ENCODE measurements around the gene E2F7.
"Not testable (repeated sequence)": the region's sequence is repeated elsewhere in the genome, so short reads cannot be mapped to it uniquely, and the experiment has no call there.

The E2F7 gene, protein sequence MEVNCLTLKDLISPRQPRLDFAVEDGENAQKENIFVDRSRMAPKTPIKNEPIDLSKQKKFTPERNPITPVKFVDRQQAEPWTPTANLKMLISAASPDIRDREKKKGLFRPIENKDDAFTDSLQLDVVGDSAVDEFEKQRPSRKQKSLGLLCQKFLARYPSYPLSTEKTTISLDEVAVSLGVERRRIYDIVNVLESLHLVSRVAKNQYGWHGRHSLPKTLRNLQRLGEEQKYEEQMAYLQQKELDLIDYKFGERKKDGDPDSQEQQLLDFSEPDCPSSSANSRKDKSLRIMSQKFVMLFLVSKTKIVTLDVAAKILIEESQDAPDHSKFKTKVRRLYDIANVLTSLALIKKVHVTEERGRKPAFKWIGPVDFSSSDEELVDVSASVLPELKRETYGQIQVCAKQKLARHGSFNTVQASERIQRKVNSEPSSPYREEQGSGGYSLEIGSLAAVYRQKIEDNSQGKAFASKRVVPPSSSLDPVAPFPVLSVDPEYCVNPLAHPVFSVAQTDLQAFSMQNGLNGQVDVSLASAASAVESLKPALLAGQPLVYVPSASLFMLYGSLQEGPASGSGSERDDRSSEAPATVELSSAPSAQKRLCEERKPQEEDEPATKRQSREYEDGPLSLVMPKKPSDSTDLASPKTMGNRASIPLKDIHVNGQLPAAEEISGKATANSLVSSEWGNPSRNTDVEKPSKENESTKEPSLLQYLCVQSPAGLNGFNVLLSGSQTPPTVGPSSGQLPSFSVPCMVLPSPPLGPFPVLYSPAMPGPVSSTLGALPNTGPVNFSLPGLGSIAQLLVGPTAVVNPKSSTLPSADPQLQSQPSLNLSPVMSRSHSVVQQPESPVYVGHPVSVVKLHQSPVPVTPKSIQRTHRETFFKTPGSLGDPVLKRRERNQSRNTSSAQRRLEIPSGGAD

DNA sequence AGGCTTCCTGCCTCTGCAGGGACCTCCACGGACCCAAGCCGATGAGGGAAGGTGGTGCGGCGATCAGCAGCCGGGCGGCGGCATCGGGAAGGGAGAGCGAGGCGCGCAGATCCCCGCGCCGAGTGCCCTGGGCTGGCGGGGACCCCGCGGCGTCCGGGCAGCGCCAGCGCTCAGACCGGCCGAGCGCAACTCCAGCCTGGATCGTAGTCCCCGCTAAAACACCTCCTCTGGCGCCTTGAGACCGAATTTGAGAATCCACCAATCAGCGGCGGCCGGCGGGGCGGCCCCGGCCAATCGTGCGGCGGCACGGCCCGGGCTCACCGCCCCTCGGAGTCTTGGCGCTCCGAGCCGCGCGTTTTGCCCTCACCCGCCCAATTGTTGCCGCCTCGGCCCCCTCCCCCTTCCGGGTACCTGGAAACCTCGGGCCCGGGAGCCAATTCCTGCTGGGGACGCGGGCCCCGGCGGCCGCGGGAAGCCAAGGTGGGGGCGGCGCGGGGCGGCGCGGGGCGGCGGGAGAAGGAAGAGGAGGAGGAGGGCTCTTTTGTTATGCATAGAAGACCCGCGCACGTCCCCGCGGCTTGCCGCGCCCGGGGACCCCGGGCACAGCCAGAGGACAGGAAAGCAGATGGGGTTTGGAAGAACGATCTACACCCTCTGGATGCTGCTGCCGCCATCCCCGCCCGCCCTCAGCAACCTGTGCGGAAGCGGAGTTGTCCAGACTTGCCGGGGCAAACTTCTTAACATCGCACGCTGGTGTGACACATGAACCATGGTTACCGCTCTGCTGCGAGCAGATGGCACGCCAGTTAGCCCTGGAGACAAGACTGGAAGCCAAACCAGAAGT is at the start of gene E2F7:
TSS of gene E2F7 (minus strand) at position 209 of the 844 bp plus-strand sequence. CDS start 934 bp downstream, outside the sequence.
- H3K9me3 Mint-ChIP-seq, result no peaks in the 10 kb centered on the region
- peaks cover 1% of the 10 kb centered on the region for H3K36me3 Mint-ChIP-seq
- peak within 1 kb of the TSS; percentile 86 for H3K4me3 Mint-ChIP-seq
- H3K27me3 Mint-ChIP-seq, result peaks cover 14% of the 10 kb centered on the region
- no peak within 1 kb of the TSS for H3K27ac Mint-ChIP-seq
- H3K4me1 Mint-ChIP-seq, result peaks cover 9% of the 10 kb centered on the region

DNA sequence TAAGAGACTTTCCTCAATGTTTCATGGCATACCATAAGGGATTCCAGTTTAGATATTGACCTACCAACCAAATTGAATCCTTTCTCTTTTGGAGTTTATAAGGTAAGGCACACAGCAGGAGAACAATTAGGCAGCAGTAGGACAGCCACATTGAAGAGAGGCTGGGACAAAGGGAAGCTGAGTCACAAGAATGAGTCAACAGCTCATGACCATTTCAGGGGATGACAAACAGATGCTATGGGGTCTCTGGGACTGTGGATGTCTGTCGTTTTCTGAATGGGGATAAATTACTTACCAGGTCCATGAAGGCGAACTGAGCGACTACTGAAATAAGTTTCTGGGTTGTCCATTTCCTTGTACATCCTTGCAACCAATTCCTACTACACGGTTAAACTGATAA is 48.6 kb upstream of the E2F7 start:
- Mint-ChIP-seq H3K27ac (no peak overlapping the region), H3K4me1 (no peaks in the 10 kb centered on the region), H3K36me3 (no peaks in the 10 kb centered on the region), H3K4me3 (no peak overlapping the region), H3K9me3 (peaks cover 9% of the 10 kb centered on the region), H3K27me3 (no peaks in the 10 kb centered on the region)

DNA sequence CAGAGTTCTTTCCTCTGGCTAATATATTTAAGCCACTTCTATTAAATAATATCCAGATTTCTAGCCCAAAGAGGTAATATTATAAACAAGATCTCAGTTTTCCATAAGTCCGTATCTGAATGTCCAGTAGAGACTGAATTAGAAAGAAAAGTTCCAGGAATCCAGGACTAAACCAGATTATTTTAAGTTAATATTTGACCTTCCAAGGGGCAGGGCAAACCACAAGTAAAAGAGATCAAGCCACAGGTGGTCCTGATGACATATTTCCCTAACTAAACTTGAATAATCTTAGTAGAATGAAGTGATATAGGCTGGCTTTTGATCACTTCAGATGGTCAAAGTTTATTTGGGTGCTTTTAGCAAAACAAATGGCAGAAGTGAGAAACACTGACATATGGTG is 43.3 kb upstream of the E2F7 start:
- H3K27me3 Mint-ChIP-seq, result no peaks in the 10 kb centered on the region
- H3K9me3 Mint-ChIP-seq, result peaks cover 9% of the 10 kb centered on the region
- no peak overlapping the region for H3K4me3 Mint-ChIP-seq
- no peak overlapping the region for H3K27ac Mint-ChIP-seq
- H3K4me1 Mint-ChIP-seq, result no peaks in the 10 kb centered on the region
- H3K36me3 Mint-ChIP-seq, result no peaks in the 10 kb centered on the region

DNA sequence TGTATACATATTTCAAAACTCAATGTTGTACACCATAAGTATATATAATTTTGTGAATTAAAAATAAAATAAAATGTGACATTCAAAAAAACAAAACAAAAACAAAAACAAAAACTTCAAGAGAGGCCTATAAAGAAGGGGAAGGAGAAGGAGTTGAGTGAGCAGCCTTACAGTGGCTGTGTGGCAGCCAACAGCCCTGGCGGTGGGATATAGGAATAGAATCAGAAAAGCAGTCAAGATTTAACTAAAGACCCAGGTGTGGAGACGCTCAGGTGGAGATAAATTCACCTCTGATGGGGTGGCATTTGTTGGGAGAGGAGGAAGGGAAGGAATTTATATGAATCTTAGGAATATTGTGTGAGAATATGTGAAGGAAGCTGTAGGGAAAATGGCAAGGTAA is 41.8 kb upstream of the E2F7 start:
- Mint-ChIP-seq H3K27ac (no peak overlapping the region), H3K27me3 (no peaks in the 10 kb centered on the region), H3K36me3 (no peaks in the 10 kb centered on the region), H3K4me3 (no peak overlapping the region), H3K4me1 (no peaks in the 10 kb centered on the region), H3K9me3 (peaks cover 9% of the 10 kb centered on the region)

DNA sequence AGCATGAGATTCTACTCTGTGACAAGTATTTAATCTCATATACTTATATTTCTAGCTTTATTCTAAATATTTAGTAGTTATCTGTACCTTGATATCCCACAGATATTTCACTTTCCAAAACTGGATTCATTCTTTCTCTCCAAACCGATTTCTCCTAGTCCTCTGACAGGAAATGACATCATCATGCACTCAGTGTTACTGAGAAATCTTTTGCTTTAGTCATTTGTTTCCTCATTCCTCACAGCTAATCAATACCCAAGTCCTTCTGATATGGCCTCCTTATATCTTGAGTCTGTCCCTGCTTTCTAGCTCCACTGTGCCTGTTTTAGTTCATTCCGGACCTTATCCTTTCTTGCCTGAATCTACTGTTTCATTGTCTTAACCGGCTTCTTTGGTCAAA is 39.4 kb upstream of the E2F7 start:
- Mint-ChIP-seq H3K4me3 (no peak overlapping the region), H3K9me3 (no peaks in the 10 kb centered on the region)

DNA sequence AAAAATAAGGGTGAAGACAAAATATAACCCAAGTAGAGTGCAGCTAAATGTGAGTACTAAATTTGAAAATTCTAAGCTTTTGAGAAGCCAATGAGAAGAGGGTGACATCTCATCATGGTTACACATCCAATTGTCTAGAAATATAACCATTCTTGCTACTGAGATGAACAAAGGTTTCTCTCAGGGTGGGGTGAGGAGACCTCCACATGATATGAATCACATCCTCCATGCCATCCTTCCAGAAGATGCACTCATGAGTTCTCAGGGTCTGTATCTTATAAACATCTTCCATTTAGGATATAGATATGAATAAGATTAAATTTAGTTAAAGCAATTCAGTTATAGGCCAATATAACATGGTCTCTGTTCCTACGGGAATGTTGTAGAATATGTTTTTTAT is 38.9 kb upstream of the E2F7 start:
- no peaks in the 10 kb centered on the region for H3K9me3 Mint-ChIP-seq
- peaks cover 2% of the 10 kb centered on the region for H3K27me3 Mint-ChIP-seq
- H3K27ac Mint-ChIP-seq, result no peak overlapping the region
- no peaks in the 10 kb centered on the region for H3K36me3 Mint-ChIP-seq
- no peaks in the 10 kb centered on the region for H3K4me1 Mint-ChIP-seq
- no peak overlapping the region for H3K4me3 Mint-ChIP-seq

More for the DNA sequence above, 39.4 kb upstream of the E2F7 start:
- no peaks in the 10 kb centered on the region for H3K4me1 Mint-ChIP-seq
- no peaks in the 10 kb centered on the region for H3K27me3 Mint-ChIP-seq
- H3K27ac Mint-ChIP-seq, result no peak overlapping the region
- H3K36me3 Mint-ChIP-seq, result no peaks in the 10 kb centered on the region

DNA sequence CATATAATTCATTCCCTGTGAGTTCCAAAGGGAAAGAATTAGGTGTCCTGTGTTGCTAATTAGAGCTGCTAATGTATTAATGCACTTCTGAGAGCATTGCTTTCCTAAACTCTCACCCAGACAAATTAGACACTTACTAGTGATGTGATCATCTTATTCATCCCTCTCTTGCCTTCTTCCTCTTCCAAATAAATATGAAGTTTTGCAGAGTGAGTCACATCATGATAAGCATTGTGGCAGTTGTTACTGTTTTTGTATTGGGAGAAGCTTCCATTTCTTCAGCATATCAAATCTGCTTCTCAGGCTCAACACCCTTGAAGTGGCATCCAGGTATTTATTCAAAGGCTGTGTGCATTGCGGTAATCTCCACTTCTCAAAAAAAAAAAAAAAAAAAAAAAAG is 37.3 kb upstream of the E2F7 start:
- H3K36me3 Mint-ChIP-seq, result no peaks in the 10 kb centered on the region
- H3K4me3 Mint-ChIP-seq, result no peak overlapping the region
- H3K27ac Mint-ChIP-seq, result no peak overlapping the region
- no peaks in the 10 kb centered on the region for H3K9me3 Mint-ChIP-seq
- H3K4me1 Mint-ChIP-seq, result no peaks in the 10 kb centered on the region
- H3K27me3 Mint-ChIP-seq, result peaks cover 3% of the 10 kb centered on the region

DNA sequence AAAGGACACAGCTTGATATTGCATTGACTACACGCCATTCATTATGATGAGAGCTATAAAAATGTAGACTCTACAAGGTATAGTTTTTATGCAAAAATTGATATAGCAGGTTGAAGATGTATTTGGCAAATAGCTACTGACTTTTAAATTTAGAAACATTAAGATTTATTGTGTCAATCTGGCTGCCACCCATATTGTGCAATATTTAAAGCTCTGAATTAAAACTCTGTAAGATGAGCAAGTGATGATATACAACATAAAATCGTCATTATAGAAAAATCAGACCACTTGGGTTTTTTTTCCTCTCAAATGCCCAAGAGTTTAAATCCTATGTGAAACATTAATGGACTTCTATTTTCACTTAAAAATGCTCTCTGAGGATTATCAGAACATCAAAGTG is 36.8 kb upstream of the E2F7 start:
- Mint-ChIP-seq H3K36me3 (no peaks in the 10 kb centered on the region), H3K27ac (no peak overlapping the region), H3K4me3 (no peak overlapping the region), H3K4me1 (no peaks in the 10 kb centered on the region), H3K27me3 (peaks cover 5% of the 10 kb centered on the region), H3K9me3 (no peaks in the 10 kb centered on the region)

DNA sequence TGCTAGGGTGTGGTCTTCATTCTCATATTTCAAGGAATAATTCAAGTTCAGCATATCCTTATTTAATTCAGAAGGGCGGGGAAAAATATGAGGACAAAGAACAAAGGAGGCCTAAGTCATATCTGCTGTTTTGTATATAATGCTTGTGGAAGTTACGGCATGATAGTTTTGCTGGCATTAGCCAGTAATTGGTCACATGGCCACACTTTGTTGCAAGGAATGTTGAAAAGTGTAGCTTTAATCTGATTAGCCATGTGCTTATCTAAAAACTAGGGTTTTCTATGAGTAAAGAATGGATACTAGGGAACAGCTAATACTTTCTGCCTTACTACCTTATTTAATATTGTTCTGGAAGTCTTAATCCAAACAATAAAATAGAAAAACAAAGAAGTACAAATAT is 34.4 kb upstream of the E2F7 start:
- H3K4me3 Mint-ChIP-seq, result no peak overlapping the region

DNA sequence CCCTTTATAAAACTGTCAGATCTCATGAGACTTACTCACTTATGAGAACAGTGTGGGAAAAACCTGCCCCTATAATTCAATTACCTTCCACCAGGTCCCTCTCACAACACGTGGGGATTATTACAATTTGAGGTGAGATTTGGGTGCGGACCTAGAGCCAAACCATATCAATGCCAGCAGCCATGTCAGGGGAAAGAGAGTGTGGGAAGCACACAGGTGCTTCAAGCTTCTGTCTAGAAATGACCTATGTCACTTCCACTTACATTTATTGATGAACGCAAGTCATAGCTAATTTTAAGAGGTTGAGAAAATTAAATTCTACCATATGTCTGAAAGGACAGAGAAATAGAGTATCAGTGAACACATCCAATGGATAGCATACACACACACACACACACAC is 32.5 kb upstream of the E2F7 start:
- no peak overlapping the region for H3K27ac Mint-ChIP-seq
- H3K4me1 Mint-ChIP-seq, result no peaks in the 10 kb centered on the region
- no peaks in the 10 kb centered on the region for H3K36me3 Mint-ChIP-seq
- no peak overlapping the region for H3K4me3 Mint-ChIP-seq
- H3K9me3 Mint-ChIP-seq, result no peaks in the 10 kb centered on the region
- H3K27me3 Mint-ChIP-seq, result peaks cover 15% of the 10 kb centered on the region

More for the DNA sequence above, 34.4 kb upstream of the E2F7 start:
- H3K4me1 Mint-ChIP-seq, result no peaks in the 10 kb centered on the region
- H3K36me3 Mint-ChIP-seq, result no peaks in the 10 kb centered on the region
- no peaks in the 10 kb centered on the region for H3K9me3 Mint-ChIP-seq
- H3K27ac Mint-ChIP-seq, result no peak overlapping the region
- peaks cover 11% of the 10 kb centered on the region for H3K27me3 Mint-ChIP-seq

DNA sequence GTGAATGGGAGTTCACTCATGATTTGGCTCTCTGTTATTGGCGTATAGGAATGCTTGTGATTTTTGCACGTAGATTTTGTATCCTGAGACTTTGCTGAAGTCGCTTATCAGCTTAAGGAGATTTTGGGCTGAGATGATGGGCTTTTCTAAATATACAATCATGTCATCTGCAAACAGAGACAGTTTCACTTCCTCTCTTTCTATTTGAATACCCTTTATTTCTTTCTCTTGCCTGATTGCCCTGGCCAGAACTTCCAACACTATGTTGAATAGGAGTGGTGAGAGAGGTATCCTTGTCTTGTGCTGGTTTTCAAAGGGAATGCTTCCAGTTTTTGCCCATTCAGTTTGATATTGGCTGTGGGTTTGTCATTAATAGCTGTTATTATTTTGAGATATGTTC is 26.9 kb upstream of the E2F7 start:
- H3K27ac Mint-ChIP-seq, H3K4me3 Mint-ChIP-seq, H3K9me3 Mint-ChIP-seq, H3K36me3 Mint-ChIP-seq, H3K4me1 Mint-ChIP-seq: not testable (repeated sequence)
- H3K27me3 Mint-ChIP-seq, result peaks cover 12% of the 10 kb centered on the region

DNA sequence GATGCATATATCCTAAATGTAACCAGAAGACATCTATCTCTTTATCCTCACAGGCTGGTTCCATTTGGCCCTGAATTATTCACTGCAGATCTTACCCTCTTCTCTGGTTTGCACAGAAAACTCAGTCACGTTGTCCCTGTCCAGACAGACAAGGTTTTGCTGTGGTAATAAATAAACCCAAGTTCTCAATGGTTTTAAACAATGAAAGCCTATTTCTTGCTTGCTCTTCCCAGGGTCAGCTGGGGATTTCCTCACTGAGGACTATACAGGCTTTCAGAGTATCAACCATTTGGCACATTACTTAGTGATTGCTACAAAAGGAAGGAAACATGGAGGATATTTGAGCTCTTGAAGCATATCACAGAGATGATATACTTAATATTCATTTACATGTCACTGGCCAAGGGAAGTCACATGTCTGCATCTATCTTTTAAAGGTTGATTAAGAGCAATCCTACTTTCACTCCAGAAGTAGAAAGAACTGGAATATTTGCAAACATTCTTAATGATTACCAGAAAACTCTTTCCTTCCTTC is 24.4 kb upstream of the E2F7 start:
- no peak overlapping the region for H3K27ac Mint-ChIP-seq
- no peaks in the 10 kb centered on the region for H3K36me3 Mint-ChIP-seq
- H3K4me1 Mint-ChIP-seq, result no peaks in the 10 kb centered on the region
- no peaks in the 10 kb centered on the region for H3K9me3 Mint-ChIP-seq
- no peak overlapping the region for H3K4me3 Mint-ChIP-seq
- H3K27me3 Mint-ChIP-seq, result peaks cover 7% of the 10 kb centered on the region

DNA sequence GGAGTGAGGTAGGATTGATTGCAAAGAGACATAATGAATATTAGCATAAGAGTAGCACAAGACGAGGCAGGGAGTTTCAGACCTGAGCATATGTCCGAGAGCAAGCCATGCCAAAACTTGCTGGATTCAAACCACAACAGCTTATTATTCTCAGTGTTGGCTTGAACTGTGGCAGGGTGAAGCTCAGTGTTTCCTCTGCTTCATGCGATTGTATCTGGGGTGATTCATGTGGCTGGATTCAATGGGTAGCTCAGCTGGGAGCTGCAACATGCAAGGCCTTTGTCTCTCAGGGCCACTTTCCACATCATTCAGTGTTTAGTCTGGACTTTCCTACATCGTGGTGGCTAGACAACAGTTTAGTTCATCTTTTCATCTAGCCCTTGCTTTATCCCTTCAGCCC is 22.1 kb upstream of the E2F7 start:
- H3K27me3 Mint-ChIP-seq, result peaks cover 3% of the 10 kb centered on the region
- no peaks in the 10 kb centered on the region for H3K36me3 Mint-ChIP-seq
- H3K27ac Mint-ChIP-seq, result no peak overlapping the region
- H3K9me3 Mint-ChIP-seq, result no peaks in the 10 kb centered on the region
- H3K4me1 Mint-ChIP-seq, result no peaks in the 10 kb centered on the region
- no peak overlapping the region for H3K4me3 Mint-ChIP-seq

DNA sequence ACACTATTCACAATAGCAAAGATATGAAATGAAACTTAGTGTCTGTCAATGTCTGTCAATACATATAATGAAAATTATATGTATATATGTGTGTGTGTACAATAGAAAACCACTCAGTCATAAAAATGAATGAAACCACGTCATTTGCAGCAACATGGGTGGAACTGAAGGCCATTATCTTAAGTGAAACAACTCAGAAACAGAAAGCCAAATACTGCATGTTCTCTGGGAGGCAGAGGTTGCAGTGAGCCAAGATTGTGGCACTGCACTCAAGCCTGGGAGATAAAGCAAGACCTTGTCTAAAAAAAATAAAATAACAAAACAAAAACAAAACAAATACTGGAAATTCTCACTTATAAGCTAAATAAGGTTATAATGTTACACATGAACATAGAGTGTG is 16.7 kb upstream of the E2F7 start:
- no peaks in the 10 kb centered on the region for H3K36me3 Mint-ChIP-seq
- peaks cover 16% of the 10 kb centered on the region for H3K27me3 Mint-ChIP-seq
- no peaks in the 10 kb centered on the region for H3K9me3 Mint-ChIP-seq
- H3K4me3 Mint-ChIP-seq, result no peak overlapping the region
- H3K4me1 Mint-ChIP-seq, result no peaks in the 10 kb centered on the region
- H3K27ac Mint-ChIP-seq, result no peak overlapping the region

DNA sequence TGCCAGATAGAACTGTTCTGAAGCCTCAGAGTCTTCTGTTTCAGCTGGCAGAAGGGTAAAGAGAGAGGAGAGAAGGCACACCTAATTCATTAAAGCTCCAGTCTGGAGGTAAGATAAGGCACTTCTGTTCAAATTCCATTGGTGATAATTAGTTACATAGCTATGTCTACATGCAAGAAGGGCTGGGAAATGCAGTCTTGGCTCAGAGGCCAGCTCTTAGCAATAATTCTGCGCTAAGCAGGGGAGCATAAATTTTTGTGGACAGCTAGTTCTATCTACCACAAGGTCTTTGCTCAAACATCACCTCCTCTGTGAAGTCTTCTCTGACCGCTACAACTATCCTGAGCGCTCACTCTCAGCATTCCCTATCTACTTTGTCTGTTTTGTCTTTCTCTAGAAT is 14.3 kb upstream of the E2F7 start:
- Mint-ChIP-seq H3K4me3 (no peak overlapping the region), H3K27me3 (peaks cover 22% of the 10 kb centered on the region), H3K36me3 (no peaks in the 10 kb centered on the region), H3K9me3 (no peaks in the 10 kb centered on the region), H3K27ac (no peak overlapping the region), H3K4me1 (no peaks in the 10 kb centered on the region)

All from activated naive CD4-positive, alpha-beta T cell treated with anti-CD3 and anti-CD28 coated beads, Interleukin-2, amount 50 U/mL, for 24 hours (primary cell).